Endothelial cell of umbilical vein (primary cell): Measurements from ENCODE around the gene CDC42. TPM values are rescaled to one million over a fixed set of nuclear protein-coding genes. Genes with fewer than 3 reads are reported as not detected.
"Not testable (repeated sequence)": the region's sequence is repeated elsewhere in the genome, so short reads cannot be mapped to it uniquely, and the experiment has no call there.

Experiments
- Bru-seq: library from RNA; stranded (reverse); fragments of 400-500 nt; gene quantifications from one replicate; lab custom pipeline; 2021; lab: Mats Ljungman, UMichigan
- BruChase-seq, 2 experiments: library from RNA; stranded (reverse); fragments of 400-500 nt; gene quantifications; one replicate each; lab custom pipeline; 2021; lab: Mats Ljungman, UMichigan
- BruUV-seq: library from RNA; stranded (reverse); fragments of 400-500 nt; replicated peaks from 2 replicates; lab custom pipeline; 2021; lab: Mats Ljungman, UMichigan
- CTCF ChIA-PET: fragments of 300-600, 350-600 bp; sonication (Branson Sonifier 250); formaldehyde crosslinking; loops from one replicate; lab custom pipeline; 2021; ENCODE audit warnings: antibody characterized with exemption, inconsistent platforms; lab: Charles Lee
- POLR2A ChIA-PET: fragments of 300-600, 350-600 bp; sonication (Branson Sonifier 250); formaldehyde crosslinking; loops from one replicate; lab custom pipeline; 2021; ENCODE audit warnings: antibody characterized with exemption, inconsistent platforms; lab: Charles Lee
- DNase-seq: peaks from one replicate; pipeline ENCODE4 v3.0.0-alpha.2; 2011; ENCODE audit warnings: low read depth, low spot score
- FAIRE-seq: peaks from 2 replicates; lab custom pipeline; 2011; peaks lifted over from hg19 to GRCh38; lab: Jason Lieb, UNC
- H2AFZ ChIP-seq: 2 replicates; pipeline ENCODE4 v1.6.0; 2012; ENCODE audit warnings: low read depth, low read length, control low read depth, inconsistent platforms
- H3K27ac ChIP-seq: 2 replicates; pipeline ENCODE4 v1.5.1; 2011; ENCODE audit warnings: low read depth, mild to moderate bottlenecking, control low read depth, low read length, moderate library complexity; ENCODE audit not compliant: insufficient read depth
- H3K27me3 ChIP-seq, 2 experiments: 2 replicates each; pipeline versions ENCODE4 v1.6.0 to v1.6.1; 2011; ENCODE audit warnings: low read length in 2 of 2, mixed read lengths in 1 of 2; ENCODE audit not compliant: control insufficient read depth in 2 of 2, insufficient read depth in 2 of 2
- H3K36me3 ChIP-seq, 2 experiments: 2 replicates in 1 of 2; 3 replicates in 1 of 2; pipeline ENCODE4 v1.5.1; 2011; ENCODE audit warnings: low read length in 2 of 2, mild to moderate bottlenecking in 1 of 2, moderate library complexity in 1 of 2; ENCODE audit not compliant: control insufficient read depth in 2 of 2, insufficient read depth in 2 of 2; ENCODE audit errors: extremely low read depth in 1 of 2
- H3K4me1 ChIP-seq: 3 replicates; pipeline ENCODE4 v1.5.1; 2011; ENCODE audit warnings: mild to moderate bottlenecking, low read length; ENCODE audit not compliant: control insufficient read depth, insufficient read depth; ENCODE audit errors: extremely low read depth
- H3K4me2 ChIP-seq: 2 replicates; pipeline ENCODE4 v1.6.1; 2011; ENCODE audit warnings: low read length, control low read depth, mixed read lengths; ENCODE audit not compliant: insufficient read depth
- H3K4me3 ChIP-seq, 3 experiments: fragments of 200-600 bp in 1 of 3; sonication (generic), shearing (Covaris generic) in 1 of 3; replicated peaks in 1 of 3; 2 replicates each; pipeline ENCODE4 v1.5.1; 2011 to 2016; ENCODE audit warnings: control low read depth in 3 of 3, low read length in 3 of 3, mild to moderate bottlenecking in 2 of 3, inconsistent platforms in 1 of 3, low read depth in 1 of 3, moderate library complexity in 1 of 3; ENCODE audit not compliant: insufficient read depth in 1 of 3
- H3K79me2 ChIP-seq: 2 replicates; pipeline ENCODE4 v1.6.0; 2012; ENCODE audit warnings: low read length, inconsistent platforms; ENCODE audit not compliant: control insufficient read depth, insufficient read depth
- H3K9ac ChIP-seq: replicated peaks from 2 replicates; pipeline ENCODE3; 2011; ENCODE audit warnings: low read length, control low read depth; ENCODE audit not compliant: insufficient read depth; ENCODE audit errors: extremely low read depth
- H3K9me1 ChIP-seq: replicated peaks from 3 replicates; pipeline ENCODE4 v1.6.0; 2011; ENCODE audit warnings: mild to moderate bottlenecking, low read length; ENCODE audit not compliant: control insufficient read depth, insufficient read depth; ENCODE audit errors: extremely low read depth
- H3K9me3 ChIP-seq: replicated peaks from 2 replicates; pipeline ENCODE4 v1.5.1; 2012; ENCODE audit warnings: low read length, inconsistent platforms; ENCODE audit not compliant: control insufficient read depth, insufficient read depth
- H4K20me1 ChIP-seq: replicated peaks from 2 replicates; pipeline ENCODE3; 2011; ENCODE audit warnings: mild to moderate bottlenecking, low read length; ENCODE audit not compliant: control insufficient read depth, insufficient read depth; ENCODE audit errors: extremely low read depth
- CTCF ChIP-seq, 2 donors: IDR thresholded peaks; 1 replicate in 1 of 2; 2 replicates in 1 of 2; pipeline ENCODE4 v1.5.1; 2011; ENCODE audit warnings: low read length in 2 of 2, mild to moderate bottlenecking in 2 of 2, moderate library complexity in 2 of 2, control low read depth in 1 of 2, inconsistent platforms in 1 of 2, low read depth in 1 of 2; ENCODE audit not compliant: insufficient read depth in 1 of 2; ENCODE audit errors: extremely low read depth in 1 of 2
- EZH2 ChIP-seq: IDR thresholded peaks from 2 replicates; pipeline ENCODE4 v1.6.1; 2012; ENCODE audit warnings: borderline replicate concordance, low read depth, mild to moderate bottlenecking, moderate library complexity, low read length, inconsistent platforms; ENCODE audit not compliant: severe bottlenecking
- FOS ChIP-seq: IDR thresholded peaks from 2 replicates; pipeline ENCODE4 v1.6.1; 2011; ENCODE audit warnings: mild to moderate bottlenecking, low read length, moderate library complexity, borderline replicate concordance; ENCODE audit not compliant: insufficient read depth
- GATA2 ChIP-seq: IDR thresholded peaks from 2 replicates; pipeline ENCODE4 v1.7.0; 2011; ENCODE audit warnings: low read depth, mild to moderate bottlenecking, moderate library complexity, mixed read lengths, low read length; ENCODE audit not compliant: insufficient read length, insufficient read depth
- JUN ChIP-seq: IDR thresholded peaks from 2 replicates; pipeline ENCODE4 v1.6.1; 2011; ENCODE audit warnings: borderline replicate concordance, low read depth; ENCODE audit not compliant: insufficient read length, insufficient read depth
- MAX ChIP-seq: IDR thresholded peaks from 2 replicates; pipeline ENCODE4 v1.6.1; 2011; ENCODE audit not compliant: insufficient read depth, insufficient read length
- MYC ChIP-seq: IDR thresholded peaks from one replicate; pipeline ENCODE4 v1.6.1; 2011; ENCODE audit warnings: mild to moderate bottlenecking, low read depth, low read length
- POLR2A ChIP-seq: IDR thresholded peaks from 2 replicates; pipeline ENCODE4 v1.6.1; 2012; ENCODE audit warnings: low read depth, mild to moderate bottlenecking, control low read depth, low read length
- POLR2AphosphoS5 ChIP-seq: IDR thresholded peaks from 2 replicates; pipeline ENCODE4 v1.6.1; 2012; ENCODE audit warnings: low read depth, mild to moderate bottlenecking, control low read depth, low read length, moderate library complexity; ENCODE audit not compliant: insufficient read depth
- dilution Hi-C: fragments of 300-500 bp; cut with MboI; formaldehyde crosslinking; loops from one replicate; pipeline ENCODE4 v1.15.0; 2019; ENCODE audit warnings: low sequenced_read_pairs; ENCODE audit not compliant: extremely low pct_ligation_motif_present
- intact Hi-C: fragments of 100-400 bp; cut with micrococcal nuclease; formaldehyde crosslinking; loops from one replicate; pipeline ENCODE4 v1.10.0; 2022
- long read RNA-seq: library from polyadenylated mRNA; stranded (forward); transcript quantifications from one replicate; pipeline ENCODE4 v2.0.0, GENCODE V29; 2021
- polyA minus RNA-seq, 3 experiments: library from RNA; depleted of rRNA, polyadenylated mRNA; stranded (reverse); fragments of >200 nt; gene quantifications; 1 replicate in 1 of 3; 2 replicates in 2 of 3; pipeline ENCODE4 v1.2.3, GENCODE V29; 2011
- polyA plus RNA-seq, 4 experiments: library from polyadenylated mRNA; depleted of rRNA in 3 of 4; stranded (reverse) in 3 of 4; unstranded in 1 of 4; fragments of >200 nt; gene quantifications; 2 replicates each; pipeline versions ENCODE4 v1.2.1 to v1.2.3, GENCODE V29; 2011 to 2012; ENCODE audit warnings: missing spikeins in 1 of 4
- total RNA-seq: library from RNA; stranded (reverse); gene quantifications from 2 replicates; pipeline ENCODE4 v1.2.3, GENCODE V29; 2021

Gene CDC42
- 379 and 381 TPM in 2 replicates for total RNA-seq
- polyA plus RNA-seq, result 175 and 199 TPM in 2 replicates
- 259 and 265 TPM in 2 replicates for polyA plus RNA-seq (2011; cell fraction: cytosol; rRNA removed)
- polyA plus RNA-seq (2011; cell fraction: nucleus; rRNA removed), result 133 and 145 TPM in 2 replicates
- 427 and 679 TPM in 2 replicates for polyA plus RNA-seq (2012)
- 398 and 458 TPM in 2 replicates for polyA minus RNA-seq
- 88.2 TPM for polyA minus RNA-seq (2011; cell fraction: cytosol; rRNA and poly(A)+ RNA removed)
- polyA minus RNA-seq (2011; cell fraction: nucleus; rRNA and poly(A)+ RNA removed), result 67.2 and 82.6 TPM in 2 replicates
- Bru-seq, nascent RNA, result percentile 99 among the genes with signal in this experiment
- percentile 96 among the genes with signal in this experiment for BruChase-seq, experiment 1, labeled RNA remaining after a 6-hour chase
- percentile 93 among the genes with signal in this experiment for BruChase-seq, experiment 2, labeled RNA remaining after a 2-hour chase
- long read RNA-seq, transcript CDC42-202 (7 exons, 2,256 nt), result major isoform, 5 of 303 reads
- long read RNA-seq, partial matches to known transcripts, result 43 of 303 reads
- long read RNA-seq, other reads (novel, unspliced or antisense), result 253 of 303 reads

GRCh38 chr1:22052115-22053016 is at the start of gene CDC42:
TSS of gene CDC42 (plus strand) at chr1:22052709. CDS start at chr1:22078479, 25,770 bp downstream.
- H3K27me3 ChIP-seq, result no peaks in the 10 kb centered on the region
- H3K79me2 ChIP-seq, result peaks cover 42% of the 10 kb centered on the region
- H3K9me1 ChIP-seq, result no peaks in the 10 kb centered on the region
- DNase-seq (peak; percentile 94), FAIRE-seq (peak; percentile 86)
- dilution Hi-C loops (no loop called here), intact Hi-C loops (loop anchor here (1.0 to 5.0 kb wide), 2 partner anchors 27 to 40 kb away; no protein-coding TSS in a partner anchor)
- BruUV-seq, result no TSS peak
- H3K27ac ChIP-seq, result peak within 1 kb of the TSS; percentile 85
- peak within 1 kb of the TSS; percentile 97 for H3K9ac ChIP-seq
- ChIA-PET CTCF (interaction anchor here (0.8 to 5.1 kb wide), 6 partner anchors 12 to 53 kb away, joined by 3 to 26 read pairs (median 4); no protein-coding TSS in a partner anchor), POLR2A (interaction anchor here (0.7 to 1.5 kb wide), 5 partner anchors 14 to 151 kb away, joined by 3 to 7 read pairs (median 3); no protein-coding TSS in a partner anchor)
- peak within 1 kb of the TSS; percentile 99 for H3K4me2 ChIP-seq
- H3K4me3 ChIP-seq, result peak within 1 kb of the TSS; percentile 37 to 94 (median 76)
- TF ChIP-seq FOS, result no peak
- no peak for TF ChIP-seq GATA2
- peak; percentile 98 for TF ChIP-seq POLR2AphosphoS5
- TF ChIP-seq MYC, result no peak
- no peak for TF ChIP-seq JUN
- no peak for TF ChIP-seq MAX
- TF ChIP-seq CTCF (IDR thresholded peaks at IDR 0.05; ENCODE audit: extremely low read depth in 1 of 2, insufficient read depth in 1 of 2, low read depth in 1 of 2, low read length in 2 of 2), result no peak
- peak; percentile 97 for TF ChIP-seq POLR2A
- TF ChIP-seq EZH2, result no peak
- peak within 1 kb of the TSS; percentile 71 for H2AFZ ChIP-seq
- H4K20me1 ChIP-seq, result peaks cover 26% of the 10 kb centered on the region
- H3K4me1 ChIP-seq, result peaks cover 28% of the 10 kb centered on the region
- no peaks in the 10 kb centered on the region for H3K36me3 ChIP-seq
- H3K9me3 ChIP-seq, result no peaks in the 10 kb centered on the region

- dilution Hi-C loops, H3K4me2 ChIP-seq, H3K4me3 ChIP-seq, POLR2A ChIA-PET, H3K27ac ChIP-seq, FAIRE-seq, H3K9ac ChIP-seq, H3K79me2 ChIP-seq, H4K20me1 ChIP-seq, H3K36me3 ChIP-seq, H2AFZ ChIP-seq, H3K27me3 ChIP-seq, intact Hi-C loops, DNase-seq, H3K9me1 ChIP-seq, H3K9me3 ChIP-seq, BruUV-seq: not testable (repeated sequence)
- CTCF ChIA-PET, result interaction anchor here (0.8 kb wide), 1 partner anchor 20 kb away, joined by 3 read pairs; no protein-coding TSS in a partner anchor
- peaks cover 18% of the 10 kb centered on the region for H3K4me1 ChIP-seq
Measured at GRCh38 chr1:22002875-22003274, 49.6 kb upstream of the CDC42 start.
